GM12875 (cell line): ENCODE measurements around the gene BCL3.
A peak's percentile ranks its signal among the peaks of the same experiment; 100 is the strongest.

Experiments used
- H3K4me3 ChIP-seq: one replicate; pipeline ENCODE4 v1.5.1; 2011; ENCODE audit warnings: low read depth, low read length, control low read depth
- CTCF ChIP-seq: IDR thresholded peaks from 2 replicates; pipeline ENCODE4 v1.5.1; 2011; ENCODE audit warnings: low read depth, mild to moderate bottlenecking, control low read depth, inconsistent platforms, low read length, moderate library complexity, borderline replicate concordance; ENCODE audit not compliant: insufficient read depth

The BCL3 gene

GRCh38 chr19:44807652-44808462 is 59.3 kb downstream of the BCL3 start:
- H3K4me3 ChIP-seq = no peak overlapping the region
- TF ChIP-seq CTCF = 0 out of 2 replicates have a peak, but pooled peaks have one; percentile 27

- no peak for TF ChIP-seq CTCF
- no peak within 1 kb of the TSS for H3K4me3 ChIP-seq
Measured at GRCh38 chr19:44808463-44809371, 60.2 kb downstream of the BCL3 start, which contains the start of gene BCAM. TSS of gene BCAM (plus strand) at chr19:44809103. CDS start at chr19:44809125, 22 bp downstream.
